D341Med (cell line): Measurements from ENCODE around the gene IFNG.
"Not testable (repeated sequence)": the region's sequence is repeated elsewhere in the genome, so short reads cannot be mapped to it uniquely, and the experiment has no call there.

Source experiments
- DNase-seq: peaks from one replicate; pipeline ENCODE4 v3.0.0; 2012; ENCODE audit warnings: low spot score

IFNG gene

DNA sequence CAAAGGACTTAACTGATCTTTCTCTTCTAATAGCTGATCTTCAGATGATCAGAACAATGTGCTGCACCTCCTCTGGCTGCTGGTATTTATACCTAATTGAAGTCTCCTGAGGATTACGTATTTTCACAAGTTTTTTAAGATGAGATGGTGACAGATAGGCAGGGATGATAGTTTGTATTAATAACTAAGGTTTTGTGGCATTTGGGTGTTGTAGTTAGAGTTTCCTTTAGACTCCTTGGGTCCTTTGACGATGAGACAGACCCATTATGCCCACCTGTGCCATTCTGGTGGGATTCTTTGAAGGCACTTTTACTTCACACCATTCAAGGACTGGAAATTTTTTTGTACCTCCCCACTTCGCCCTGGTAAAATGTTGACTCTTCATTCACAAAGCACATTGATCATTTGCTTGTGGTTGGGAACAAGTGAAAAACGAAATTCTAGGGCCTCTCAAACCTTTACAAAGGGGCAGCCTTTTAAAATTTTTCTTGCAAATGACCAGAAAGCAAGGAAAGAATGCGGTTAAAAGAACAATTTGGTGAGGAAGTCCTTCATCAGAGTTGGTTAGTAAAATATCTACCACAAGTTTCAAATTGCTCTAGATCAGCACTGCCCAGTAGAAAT lies at the start of gene IFNG:
IFNG (minus strand) TSS at position 60 of the 624 bp plus-strand sequence. CDS start 125 bp downstream, outside the sequence.
- no peak for DNase-seq

DNA sequence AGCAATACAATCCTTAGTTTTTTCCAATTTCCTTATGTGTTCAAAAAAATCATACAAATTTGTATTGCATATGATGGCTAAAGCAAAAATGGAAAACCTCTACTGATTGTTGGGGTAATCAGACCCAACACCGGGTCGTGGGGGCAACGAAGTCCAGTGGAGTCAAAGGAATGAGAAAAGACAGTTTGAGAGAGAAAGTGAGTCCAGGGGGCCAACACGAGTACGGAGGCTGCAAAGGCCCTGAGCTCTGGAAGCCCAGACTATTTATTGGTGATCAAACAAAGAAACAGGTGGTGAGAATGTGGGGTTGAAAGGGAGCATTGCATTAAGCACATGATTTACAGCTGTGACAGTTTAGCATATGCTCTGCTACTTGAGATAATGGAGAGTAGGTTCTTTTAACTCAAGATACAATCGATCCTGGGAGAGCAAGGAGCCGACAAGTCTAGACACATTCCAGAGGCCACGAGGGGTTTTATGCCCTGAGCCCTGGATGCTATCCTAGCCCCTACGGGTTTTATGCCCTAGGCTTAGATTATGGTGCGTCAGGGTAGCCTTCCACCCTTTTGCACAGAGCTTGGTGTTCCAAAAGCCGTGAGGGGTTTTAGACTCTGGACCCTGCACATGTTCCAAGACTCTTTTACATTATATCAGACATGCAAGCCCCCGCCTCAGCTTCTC lies 49.6 kb upstream of the IFNG start:
- DNase-seq: not testable (repeated sequence)

DNA sequence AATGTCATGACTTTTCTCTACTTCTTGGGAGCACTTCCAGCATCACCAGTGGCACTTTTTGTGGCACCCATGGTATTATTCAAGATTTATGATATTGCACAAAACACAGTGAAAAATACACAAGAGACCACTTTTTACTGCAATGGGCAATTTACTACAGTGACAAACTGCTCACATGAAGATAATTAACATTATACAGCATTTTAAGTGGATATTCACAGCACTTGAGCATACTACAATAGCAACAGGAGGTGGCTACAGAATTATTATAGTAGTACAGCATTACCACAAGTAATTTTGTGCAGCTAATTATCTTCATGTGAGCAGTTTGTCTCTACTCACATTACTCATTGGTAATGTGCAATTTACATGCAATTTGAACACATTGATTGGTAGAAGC lies 47.7 kb upstream of the IFNG start:
- no peak for DNase-seq

DNA sequence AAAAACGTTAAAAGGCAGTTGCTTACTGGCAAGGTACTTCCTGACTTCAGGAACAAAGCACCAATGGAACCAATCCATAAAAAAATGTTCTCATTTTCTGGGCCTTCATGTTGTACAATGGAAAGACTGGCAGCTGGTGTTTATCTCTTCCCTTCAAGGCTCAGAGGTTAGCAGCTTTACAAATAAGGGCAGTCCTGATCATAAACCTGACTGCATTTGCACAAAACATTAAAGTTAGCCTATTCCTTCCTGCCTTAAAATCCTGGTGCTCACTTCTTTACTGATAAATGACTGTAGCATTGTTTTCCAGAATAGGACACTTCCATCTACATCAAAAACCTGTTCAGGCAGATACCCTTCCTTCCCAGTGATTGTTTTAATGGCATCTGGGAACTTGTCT lies 46.9 kb upstream of the IFNG start:
- no peak for DNase-seq

DNA sequence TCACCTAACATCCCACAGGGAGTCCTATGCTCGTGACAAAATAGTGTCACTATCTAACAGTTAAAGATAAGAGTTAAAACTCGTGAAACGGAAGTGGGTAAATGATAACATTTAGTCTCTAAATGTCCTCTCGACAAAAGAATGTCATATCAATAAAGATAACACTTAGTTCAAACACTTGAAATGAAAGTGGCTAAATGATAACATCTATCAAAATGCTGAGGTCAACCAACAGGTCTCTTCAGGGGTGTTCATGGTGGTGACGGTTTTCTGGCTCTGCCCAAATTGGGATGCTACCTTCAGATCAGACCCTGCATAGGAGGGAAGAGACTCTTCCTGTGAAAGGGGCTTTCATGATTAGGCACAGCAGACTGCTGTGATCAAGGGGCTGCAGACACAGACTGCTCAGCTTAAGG lies 43.9 kb upstream of the IFNG start:
- no peak for DNase-seq

DNA sequence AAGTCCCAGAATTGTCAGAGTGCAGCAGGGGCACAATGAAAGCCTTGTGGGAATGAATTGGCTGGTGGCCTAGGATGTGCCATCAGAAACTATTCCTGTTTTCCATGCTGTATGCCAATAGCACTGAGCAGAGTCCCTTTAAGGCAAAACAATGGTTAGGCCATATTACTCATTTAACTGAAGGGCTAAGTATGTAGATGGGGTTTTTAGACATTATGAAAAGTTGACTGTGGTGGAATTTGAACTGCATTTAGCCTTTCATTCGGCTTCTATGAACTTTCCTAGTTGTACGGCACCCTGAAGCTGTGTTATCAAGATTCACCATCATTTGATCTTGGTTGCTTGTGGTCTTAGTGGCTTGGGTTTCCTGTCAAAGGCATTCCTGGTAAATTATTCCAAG lies 41.3 kb upstream of the IFNG start:
- no peak for DNase-seq

DNA sequence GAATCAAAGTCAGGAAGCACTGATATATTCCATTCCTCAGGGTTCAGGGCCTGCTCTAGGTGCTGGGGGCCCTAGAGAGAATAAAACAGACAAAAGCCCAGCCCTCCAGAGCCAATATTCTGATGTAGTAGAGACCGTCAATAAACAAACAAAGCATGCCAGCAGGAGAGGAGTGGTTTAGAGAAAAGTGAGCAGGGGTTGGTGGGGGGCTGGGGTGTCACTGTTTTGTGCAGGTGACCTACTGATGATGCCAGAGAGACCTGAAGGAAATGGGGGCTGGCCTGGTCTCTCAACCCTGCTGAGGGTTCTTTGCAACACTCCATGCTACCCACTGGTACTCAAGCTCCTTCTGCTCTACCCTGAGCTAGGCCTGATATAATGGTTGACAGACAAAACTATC lies 39.6 kb upstream of the IFNG start:
- DNase-seq: no peak

DNA sequence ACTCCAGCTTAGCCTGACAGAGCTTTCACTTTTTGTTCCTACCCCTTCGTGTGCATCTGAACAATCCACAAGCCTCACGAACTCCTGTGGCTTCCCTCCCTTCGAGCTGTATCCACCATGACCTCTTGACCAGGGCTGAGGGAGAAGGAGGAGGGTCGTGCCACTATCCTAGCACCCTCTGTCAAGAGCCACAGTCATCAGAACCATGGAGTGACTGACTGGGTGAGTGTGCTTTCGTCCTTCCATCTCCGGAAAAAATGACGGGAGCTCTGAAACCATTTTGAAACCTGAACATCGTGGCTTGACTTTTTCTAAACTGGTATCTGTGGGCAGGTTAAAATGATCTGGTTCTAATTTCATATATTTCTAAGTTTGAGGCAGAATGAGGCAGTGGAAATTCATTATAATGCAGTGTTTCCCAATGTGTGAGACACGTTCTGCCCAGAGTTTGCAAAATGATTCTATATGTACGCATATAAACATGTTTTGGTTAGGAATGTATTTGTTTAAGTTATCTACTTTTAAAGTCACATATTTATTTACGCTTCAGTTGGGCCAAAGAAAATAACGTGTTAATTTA lies 39.1 kb upstream of the IFNG start:
- DNase-seq: no peak

DNA sequence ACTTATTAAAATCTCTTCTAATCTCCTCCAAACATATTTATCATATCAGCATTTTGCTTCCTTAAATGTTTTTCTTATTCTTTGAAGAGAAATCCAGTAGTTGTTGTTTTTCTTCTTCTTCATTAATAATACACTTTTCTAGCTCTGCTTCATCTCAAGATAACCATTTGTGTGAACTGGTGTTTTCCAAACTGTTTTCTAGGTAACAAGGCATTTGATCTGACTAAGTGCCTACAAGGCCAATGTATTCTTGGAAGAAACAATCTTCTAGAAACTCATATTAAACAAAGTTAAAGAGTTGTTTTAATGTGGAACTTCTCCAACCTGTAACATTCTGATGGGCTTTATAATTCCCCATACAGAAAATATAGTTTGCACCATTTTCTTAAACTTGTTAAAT lies 30.8 kb upstream of the IFNG start:
- DNase-seq: no peak

DNA sequence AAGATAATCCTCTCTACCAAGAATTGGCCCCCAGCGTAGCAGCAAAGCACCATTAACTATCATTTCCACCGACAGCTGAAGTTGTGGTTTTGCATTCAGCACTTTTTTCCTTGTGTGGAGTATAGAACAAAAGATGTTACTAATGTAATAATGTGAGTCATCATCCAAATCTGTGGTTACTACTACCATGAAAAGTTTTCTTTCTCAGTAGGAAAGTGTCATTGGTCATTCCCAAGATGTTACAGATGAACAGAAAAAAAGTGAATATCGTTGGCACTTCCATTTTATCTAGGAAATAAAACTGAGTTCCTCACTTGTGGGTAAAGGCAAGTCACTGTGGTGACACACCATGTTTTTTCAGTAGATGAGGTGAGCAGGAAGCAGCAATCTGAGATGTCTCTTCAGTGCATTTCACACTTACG lies 30.3 kb upstream of the IFNG start:
- DNase-seq: no peak

DNA sequence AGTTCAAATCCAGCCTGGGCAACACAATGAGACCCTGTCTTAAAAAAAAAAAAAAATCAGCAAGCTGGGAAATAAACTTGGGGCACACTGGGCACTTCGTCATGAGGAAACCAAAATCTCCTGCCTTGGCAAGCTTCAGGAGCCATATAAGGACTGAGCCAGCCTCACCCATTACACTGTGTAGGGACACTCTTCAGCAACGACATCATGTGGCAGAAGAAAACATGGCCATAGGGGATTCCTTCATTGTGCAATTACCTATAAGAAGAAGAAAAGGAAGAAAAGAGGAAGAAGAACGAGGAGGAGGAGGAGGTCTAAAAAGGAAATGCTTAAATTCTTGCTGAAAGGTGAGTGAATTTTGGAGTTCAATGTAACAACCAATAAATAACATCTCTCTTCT lies 26.1 kb upstream of the IFNG start:
- DNase-seq: no peak

DNA sequence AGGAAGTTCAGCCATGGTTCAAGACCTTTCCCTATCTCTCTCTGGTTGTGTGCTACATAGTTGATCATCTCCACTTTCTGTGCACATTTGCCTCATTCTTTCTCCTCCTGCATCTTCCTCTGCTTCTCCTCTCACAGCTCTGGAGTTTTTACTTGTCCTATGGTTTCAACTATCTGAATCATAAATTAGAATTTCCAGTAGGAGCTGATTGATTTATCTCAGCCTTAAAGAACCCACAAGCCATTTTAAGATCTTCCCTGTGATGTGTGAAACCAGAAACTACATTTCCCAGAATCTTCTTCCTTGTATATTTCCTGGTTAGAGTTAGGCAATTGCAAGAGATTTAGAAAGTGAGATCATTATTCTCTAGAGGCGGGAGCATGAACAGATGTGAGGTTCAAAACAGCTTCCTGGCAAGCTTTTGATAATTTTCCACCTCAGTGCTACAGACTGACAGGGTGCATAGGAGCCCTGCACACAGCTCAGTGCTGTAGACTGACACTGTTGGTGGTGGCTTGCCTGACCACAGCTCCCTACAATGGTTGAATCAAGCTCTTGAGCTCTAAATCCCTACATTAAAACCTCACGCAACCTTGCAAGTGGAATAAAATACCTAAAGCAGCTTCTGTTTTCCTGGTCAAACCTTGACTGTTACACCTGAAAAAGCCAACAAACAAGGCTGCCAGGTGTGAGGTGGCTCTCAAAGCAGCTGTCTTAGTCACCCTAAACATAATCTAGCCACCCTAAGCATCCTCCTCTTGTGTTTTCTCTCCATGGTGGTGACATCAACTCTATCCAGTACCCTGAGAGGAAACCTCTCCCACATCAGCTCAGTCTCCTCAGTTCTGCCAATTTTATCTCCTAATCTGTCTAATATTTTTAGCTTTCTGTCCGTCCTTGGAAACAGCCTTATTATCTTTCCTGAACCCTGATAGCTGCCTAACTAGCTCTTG lies 21.5 kb upstream of the IFNG start:
- no peak for DNase-seq

DNA sequence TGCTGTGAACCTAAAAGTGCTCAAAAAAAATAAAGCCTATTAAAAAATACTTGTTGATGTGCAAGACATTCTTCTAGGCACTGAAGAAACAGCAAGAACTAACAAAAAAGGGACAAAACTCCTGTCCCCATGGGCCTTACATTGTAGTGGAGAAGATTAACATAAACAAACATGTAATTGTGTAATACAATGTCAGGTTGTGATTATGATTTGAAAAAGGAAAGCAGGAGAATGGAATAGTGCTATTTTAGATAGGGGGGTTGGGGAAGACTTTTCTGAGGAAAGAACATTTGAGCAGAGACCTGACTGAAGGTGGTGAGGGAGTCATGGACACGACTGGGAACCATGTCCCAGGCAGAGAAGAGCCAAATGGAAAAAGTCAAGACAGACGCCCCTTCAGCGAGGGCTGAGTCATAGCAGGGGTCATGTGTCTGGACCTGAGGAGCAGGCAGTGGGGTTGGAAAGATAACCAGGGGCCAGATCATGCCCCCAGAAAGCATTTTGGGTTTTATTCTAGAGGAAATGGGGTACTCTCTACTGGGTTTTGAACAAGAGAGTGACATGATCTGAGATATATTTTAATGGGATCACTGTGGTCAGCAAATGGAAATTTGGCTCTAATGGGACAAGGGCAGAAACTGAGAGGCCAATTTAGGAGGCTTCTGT lies 19.4 kb upstream of the IFNG start:
- DNase-seq: no peak

DNA sequence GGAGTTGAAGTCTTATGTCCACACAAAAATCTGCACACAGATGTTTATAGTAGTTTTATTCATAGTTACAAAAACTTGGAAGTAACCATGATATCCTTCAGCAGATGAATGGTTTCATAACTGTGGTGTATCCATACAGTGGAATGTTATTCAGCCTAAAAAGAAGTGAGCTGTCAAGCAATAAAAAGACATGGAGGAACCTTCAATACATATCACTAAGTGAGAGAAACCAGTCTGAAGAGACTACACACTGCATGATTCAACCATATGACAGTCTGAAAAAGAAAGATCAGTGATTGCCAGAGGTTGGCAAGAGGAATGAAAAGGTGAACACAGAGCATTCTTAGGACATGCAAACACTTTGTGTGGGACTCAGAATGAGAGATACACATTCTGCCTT lies 18.6 kb upstream of the IFNG start:
- no peak for DNase-seq

DNA sequence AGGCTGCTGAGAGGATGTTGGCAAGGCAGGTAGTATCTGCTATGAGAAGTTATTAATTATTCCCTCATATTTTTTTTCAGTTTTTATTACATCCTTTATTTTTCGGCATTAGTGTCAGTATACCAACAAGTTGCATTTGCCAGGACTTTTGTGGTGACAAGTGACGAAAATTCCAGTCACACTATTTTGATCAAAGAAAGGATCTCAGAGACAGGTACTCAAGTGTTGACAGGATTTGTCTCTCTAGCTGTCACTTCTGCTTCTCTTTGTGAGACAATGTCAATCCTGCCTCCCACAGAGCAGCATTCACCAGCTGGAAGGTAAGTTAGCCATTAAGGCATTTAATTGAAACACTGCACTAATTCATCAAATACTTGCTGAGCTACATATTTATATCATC lies 18.0 kb upstream of the IFNG start:
- no peak for DNase-seq

DNA sequence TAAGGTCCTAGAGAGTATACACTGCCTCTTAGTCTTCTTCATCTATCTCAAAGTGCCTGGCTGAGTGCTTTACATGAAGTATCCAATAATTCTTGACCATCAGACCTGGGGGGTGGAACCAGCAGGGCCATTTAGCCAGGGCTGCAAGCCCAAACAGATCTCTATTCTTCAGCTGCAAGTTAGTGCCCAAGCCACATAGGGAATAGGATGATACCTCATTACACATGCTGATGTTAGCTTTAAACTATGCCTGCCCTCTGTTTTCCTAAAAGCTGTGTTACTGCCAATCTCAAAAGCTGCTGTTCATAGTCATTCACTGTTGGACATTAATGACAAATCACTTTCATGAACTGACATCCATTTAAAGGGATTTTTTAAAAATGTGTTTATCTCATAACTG lies 16.7 kb upstream of the IFNG start:
- no peak for DNase-seq

DNA sequence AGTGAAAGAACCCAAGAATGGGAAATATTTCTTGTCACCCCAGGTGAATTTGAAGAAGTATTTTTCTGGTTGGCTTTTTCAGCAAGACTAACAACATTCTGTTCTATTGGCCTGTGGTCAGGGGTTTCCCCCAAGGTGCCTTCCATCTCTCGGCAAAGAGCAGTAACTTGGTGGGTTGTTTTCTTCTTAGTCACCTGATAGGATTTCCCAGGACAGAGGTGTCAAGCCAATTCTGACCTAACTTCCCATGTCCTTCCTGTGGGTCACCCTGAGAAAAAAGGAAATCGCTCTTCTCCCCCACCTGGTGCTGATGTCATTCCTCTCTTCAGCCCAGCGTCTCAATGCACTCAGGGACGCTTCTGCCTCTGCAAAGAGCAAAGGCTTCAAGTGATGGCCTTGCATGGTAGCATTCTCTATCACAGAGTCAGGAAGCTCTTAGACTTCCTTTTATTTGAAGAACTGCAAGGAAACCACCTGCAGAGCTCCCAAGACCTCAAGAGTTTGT lies 16.1 kb upstream of the IFNG start:
- DNase-seq: no peak

DNA sequence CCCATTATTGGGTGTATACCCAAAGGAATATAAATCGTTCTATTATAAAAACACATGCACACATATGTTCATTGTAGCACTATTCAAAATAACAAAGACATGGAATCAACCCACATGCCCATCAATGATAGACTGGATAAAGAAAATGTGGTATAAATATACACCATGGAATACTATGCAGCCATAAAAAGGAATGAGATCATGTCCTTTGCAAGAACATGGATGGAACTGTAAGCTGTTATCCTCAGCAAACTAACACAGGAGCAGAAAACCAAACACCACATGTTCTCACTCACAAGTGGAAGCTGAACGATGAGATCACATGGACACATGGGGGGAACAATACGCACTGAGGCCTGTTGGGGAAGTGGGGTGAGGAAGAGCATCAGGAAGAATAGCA lies 15.2 kb upstream of the IFNG start:
- DNase-seq: not testable (repeated sequence)

DNA sequence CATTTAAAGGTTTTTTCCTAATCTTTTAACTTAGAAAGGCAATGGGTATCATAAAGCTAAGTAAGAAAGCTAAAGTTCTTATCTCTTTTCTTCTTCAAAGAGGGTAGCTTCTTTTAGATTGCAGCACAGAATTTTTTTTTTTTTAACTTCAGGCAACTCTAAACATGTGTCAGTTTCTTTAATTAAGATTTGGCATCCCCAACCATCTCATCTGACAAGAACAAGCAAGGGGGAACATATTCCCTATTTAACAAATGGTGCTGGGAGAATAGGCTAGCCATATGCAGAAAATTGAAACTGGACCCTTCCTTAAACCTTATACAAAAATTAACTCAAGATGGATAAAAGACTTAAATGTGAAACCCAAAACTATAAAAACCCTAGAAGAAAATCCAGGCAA lies 14.3 kb upstream of the IFNG start:
- no peak for DNase-seq

DNA sequence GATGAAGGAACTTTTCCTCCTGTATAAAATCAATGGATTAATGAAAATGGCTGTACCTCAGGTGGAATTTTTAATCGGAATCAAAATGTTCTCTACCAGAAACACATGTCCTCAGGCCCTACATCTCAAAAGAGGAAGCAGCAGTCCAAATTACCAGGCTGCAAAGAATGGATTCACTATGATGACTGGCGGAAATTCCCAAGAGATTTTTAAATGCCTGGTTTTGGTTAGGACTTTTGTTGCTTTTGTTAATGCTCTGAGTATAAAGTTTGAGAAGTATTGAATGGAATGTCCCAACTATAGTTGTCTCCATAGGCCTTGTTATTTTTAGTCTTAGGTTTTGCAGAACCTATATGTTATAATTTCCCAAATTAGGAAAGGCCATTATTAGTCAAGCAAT lies 11.2 kb upstream of the IFNG start:
- DNase-seq: no peak

DNA sequence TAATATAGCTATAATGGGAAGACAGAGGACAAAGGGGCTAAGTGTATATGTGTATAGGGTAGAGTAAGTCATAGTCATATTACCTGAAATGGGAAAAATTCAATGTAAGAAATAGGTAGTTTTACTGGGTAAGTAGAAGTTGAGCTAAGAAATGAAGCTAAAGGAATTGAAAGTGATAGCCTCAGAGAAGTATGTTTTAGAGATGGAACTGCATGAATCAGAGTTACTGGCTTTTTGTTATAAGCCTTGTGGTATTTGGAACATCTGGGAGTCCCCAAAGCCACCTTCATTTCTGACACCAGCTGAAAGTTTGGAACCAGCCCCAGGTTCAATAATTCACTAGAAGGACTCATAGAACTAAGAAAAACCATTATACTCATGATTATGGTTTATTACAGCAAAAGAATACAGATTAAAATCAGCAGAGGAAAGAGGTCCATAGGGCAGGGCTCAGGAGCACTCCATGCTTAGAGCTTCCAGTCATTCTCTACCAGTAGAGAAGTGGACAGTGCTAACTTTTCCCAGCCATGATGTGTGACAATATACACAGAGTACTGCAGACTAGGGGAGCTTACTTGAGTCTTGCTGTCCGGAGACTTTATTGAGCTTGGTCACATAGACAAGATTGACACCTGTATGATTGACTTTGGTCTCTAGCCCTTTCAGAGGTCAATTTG lies 9.8 kb upstream of the IFNG start:
- no peak for DNase-seq
